HG02981 (cell line): ENCODE data around the gene EXOC2.

Experiments
- ATAC-seq: cut with Tn5 transposase; IDR thresholded peaks from one replicate; pipeline ENCODE4 v1.9.1; 2021; ENCODE audit warnings: mild to moderate bottlenecking, moderate library complexity; ENCODE audit not compliant: unreplicated experiment

Gene EXOC2

DNA sequence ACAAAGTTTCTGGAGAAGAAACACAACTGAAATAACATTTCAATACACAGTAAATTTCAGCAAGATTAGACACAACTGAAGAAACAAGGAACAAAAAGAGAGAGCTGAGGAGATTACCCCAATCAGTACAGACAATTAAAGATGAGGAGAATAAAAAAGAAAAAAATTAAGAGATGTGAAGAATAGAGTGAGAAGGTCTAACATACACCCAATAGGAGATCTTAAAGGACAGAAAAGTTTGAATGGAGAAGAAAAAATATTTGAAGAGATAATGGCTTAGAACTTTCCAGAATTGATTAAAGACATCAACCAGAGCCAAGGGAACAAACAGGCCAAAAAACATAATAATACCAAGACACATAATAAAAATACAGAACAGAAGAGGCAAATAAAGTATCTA lies 152.4 kb downstream of the EXOC2 start:
- no peak for ATAC-seq

DNA sequence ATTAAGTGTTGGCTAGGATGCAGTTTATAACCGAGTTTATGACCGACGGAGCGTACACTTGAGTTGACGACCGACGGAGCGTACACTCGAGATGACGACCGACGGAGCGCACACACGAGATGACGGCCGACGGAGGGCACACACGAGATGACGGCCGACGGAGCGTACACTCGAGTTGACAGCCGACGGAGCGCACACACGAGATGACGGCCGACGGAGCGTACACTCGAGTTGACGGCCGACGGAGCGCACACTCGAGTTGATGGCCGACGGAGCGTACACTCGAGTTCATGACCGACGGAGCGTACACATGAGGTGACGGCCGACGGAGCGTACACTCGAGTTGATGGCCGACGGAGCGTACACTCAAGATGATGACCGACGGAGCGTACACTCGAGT lies 155.8 kb downstream of the EXOC2 start:
- ATAC-seq: no peak

GRCh38 chr6:530425-530824 lies 162.5 kb downstream of the EXOC2 start:
- no peak for ATAC-seq

- no peak for ATAC-seq
Measured at GRCh38 chr6:528989-529388, 163.9 kb downstream of the EXOC2 start.

DNA sequence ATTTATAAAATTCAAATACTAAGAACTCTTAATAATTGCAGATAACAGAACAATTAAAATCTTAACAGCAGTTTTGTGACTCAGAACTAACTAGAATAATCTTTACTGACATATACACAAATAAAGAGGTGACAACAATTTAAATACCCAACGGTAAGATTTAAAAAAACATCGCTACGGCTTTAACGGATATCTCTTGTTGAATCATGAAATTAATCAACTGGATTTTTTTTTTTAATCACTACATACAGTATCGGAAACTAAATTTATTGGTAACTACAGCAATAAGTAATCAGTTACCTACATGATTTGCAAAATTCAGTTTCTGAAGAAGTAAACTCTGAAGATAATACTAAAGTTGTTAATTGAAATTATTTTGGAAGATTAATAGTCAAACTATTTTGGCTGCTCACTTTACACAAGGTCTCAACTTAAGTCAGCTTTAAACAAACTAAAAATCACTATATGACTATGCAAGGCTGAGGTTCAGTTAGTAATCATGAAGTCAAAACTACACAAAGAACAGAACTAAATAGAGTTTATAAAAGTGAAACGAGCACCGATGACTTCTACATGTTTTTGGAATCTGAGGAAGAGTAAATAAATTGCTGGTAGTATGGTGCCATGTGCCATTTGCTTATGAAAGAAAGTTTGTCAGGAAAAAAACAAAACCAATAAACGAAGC lies 164.8 kb downstream of the EXOC2 start:
- no peak for ATAC-seq

DNA sequence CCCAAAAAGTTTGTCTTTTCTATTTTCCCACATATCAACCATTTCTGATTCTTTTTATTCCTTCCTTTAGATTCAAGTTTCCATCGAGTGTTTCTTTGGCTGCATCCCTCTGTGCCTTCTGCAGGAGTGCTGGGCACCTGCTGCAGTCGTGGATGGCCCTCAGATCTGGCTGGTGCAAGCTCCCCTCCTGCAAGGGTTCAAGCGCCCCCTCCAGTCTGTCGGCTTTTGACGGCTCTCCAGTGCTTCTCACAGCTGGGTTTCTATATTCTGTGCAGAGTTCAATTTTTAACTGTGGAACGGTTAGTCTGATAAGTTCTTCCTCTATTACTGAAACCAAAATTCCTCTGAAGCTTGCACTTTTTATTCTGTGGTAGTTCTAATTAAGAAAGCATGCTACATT lies 168.1 kb downstream of the EXOC2 start:
- no peak for ATAC-seq

DNA sequence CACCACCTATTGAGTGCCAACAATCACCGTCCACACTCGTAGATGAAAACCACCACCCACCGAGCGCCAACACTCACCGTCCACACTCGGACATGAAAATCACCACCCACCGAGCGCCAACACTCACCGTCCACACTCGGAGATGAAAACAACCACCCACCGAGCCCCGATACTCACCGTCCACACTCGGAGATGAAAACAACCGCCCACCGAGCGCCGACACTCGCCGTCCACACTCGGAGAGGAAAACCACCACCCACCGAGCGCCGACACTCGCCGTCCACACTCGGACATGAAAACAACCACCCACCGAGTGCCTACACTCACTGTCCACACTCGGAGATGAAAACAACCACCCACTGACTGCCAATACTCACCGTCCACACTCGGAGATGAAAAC lies 172.1 kb downstream of the EXOC2 start:
- no peak for ATAC-seq

DNA sequence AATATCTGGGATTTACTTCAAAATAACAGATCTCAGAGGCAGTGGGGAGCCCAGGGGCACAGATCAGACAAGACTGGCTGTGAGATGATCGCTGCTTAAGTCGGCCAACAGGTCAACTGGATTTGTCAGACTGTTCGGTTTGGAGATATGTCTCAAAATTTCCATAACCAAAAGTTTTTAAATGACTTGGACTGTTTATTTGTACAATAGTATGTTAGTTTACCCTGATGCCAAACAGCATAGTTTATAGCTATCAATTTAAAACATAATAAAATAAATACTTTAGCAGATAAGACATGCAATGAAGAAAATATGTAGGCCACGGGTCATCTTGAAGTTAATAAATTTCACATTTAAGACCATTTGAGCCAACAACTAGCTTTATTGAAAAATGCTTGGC lies 174.7 kb downstream of the EXOC2 start:
- ATAC-seq: no peak

- ATAC-seq: no peak
Measured at GRCh38 chr6:516213-516612, 176.7 kb downstream of the EXOC2 start.

- no peak for ATAC-seq
Measured at GRCh38 chr6:515267-515666, 177.7 kb downstream of the EXOC2 start.

DNA sequence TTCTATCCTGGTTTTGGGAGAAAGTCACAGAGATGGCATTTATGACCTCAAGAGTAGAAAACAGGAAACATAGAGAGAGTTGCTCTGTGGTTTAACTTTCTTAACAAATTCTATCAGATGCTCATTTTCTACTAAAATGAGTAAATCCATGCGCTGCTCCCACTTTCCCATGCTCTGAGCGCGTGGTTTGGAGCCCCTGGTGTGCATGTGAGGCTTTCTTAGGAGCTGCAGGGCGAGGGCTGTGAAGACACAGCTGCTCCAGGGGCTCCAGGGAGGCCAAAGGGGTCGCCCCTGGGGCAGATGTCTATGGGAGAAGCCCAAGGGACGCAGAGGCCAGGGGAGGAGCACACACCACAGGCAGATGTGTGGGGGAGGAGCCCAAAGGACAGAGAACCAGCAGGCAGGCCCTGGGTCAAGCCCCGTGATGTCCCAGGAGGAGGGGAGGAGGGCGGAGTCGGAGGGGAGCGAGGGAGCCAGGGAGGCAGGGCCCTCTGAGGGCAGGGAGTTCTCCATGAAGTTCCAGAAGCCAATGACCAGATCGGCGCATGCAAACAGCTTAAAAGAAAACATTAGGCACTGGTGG lies 178.5 kb downstream of the EXOC2 start:
- ATAC-seq: no peak

GRCh38 chr6:513961-514360 lies 179.0 kb downstream of the EXOC2 start:
- ATAC-seq: no peak

- ATAC-seq: no peak
Measured at GRCh38 chr6:513058-513457, 179.9 kb downstream of the EXOC2 start.

DNA sequence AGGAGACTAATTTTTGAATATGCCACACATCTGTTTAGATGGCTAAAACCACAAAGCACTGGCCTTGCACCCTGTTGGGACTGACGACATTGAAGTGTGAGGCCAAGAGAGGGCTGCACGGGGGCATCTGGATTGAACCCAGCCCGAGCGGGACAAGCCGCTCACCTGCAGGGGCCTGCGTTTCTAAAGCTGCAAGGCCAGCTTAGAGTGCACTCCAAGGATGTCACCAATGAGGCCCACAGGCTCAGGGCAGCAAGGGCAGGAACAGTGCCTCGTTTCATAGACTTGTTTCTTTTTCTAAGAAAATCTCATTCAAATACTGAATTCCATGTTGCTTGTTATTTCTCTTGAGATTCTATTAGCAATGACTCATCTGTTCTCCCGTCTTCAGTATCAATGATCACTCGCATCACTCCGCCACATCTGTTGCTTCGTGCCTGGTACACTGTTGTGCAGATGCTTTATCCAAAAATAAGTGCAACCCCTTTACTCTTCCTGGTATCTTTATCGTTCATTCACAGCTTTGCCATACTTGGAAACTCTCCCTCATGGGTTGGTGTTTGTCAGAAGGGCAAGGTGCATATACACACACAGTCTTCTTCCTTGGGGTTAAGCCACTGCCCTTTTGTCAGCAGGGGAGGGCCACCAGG lies 181.3 kb downstream of the EXOC2 start:
- no peak for ATAC-seq

DNA sequence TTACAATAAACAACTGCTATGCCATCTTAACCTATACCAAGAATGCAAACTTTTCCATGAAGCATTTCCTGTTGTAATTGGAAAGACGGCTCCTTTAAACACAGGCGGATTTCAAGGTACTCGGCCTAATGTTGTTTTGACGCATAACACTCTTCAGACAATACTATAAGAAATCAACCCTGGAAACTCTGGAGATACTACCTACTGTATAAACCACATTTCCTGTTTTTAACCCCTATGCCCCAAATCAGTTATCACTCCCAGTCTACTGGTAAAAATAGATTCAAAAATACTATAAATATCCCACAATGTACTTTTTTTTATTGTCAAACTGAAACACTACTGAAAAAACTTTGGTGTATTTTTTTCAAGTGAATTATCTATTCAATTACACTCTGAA lies 183.3 kb downstream of the EXOC2 start:
- ATAC-seq: no peak

DNA sequence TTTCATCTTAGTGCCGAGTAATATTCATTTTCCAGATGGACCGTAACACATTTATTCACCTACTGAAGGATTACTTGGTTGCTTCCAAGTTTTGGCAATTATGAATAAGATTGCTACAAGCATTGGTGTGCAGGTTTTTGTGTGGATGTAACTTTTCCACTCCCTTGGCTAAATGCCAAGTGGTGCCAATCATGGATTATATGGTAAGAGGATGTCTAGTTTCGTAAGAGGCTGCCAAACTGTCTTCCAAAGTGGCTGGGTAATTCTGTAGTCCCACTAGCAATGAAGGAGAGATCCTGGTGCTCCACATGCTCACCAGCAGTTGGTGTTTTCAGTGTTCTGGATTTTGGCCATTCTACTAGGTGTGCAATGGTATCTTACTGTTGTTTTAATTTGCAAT lies 184.3 kb downstream of the EXOC2 start:
- no peak for ATAC-seq

DNA sequence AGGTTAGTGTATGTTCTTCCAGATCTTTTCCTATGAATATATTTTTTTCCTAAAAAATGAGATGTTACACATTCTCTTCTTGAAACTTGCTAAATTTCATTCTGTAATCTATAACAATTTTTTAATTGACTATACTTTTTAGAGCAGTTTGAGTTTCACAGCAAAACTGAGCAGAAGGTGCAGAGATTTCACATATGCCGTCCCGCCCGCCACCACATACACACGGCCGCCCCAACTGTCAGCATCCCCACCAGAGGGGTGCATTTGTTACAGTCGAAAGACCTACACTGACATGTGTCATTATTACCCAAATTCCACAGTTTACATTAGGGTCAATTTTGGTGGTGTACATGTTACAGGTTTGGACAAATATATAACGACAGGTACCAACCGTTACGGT lies 184.9 kb downstream of the EXOC2 start:
- no peak for ATAC-seq

DNA sequence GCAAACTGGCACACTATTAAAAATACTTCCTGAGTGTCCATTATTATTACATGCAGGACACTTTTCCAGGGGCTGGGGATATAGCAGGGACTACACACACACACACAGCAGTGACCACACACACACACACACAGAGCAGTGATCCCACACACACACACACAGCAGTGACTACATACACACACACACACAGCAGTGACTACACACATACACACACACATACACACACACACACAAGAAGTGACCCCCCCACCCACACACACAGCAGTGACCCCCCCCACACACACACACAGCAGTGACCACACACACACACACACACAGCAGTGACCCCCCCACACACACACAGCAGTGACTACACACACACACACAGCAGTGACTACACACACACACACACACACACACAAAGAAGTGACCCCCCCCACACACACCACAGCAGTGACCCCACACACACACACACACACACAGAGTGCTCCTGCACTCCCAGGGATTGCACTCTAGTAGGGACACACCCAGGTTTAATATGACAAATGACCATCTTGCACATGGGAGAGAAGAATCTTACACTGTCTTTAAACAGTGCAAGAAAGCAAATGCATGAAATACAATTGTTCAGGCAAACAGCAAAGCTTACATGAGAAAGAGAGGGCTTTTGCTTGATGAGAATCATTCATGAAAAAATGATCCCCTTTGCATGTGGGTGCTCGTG lies 185.9 kb downstream of the EXOC2 start:
- no peak for ATAC-seq

DNA sequence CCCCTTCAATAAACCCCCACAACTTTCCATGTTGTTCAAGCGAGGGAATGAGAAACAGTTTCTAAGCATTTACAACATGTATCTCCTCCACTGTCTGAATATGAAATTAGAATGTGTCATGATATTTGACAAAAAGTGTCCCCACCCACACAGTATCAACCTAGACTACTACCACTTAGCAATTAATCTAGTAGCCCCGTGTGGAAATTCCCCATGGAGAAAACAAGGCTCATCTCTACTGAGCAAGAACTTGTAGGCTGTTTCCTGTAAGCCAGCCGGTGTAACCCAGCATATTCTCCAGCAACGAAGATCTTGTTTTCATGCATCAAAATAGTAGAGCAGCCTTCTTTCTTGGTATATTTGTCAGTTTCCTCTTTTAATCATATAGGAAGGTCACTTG lies 186.4 kb downstream of the EXOC2 start:
- ATAC-seq: no peak

DNA sequence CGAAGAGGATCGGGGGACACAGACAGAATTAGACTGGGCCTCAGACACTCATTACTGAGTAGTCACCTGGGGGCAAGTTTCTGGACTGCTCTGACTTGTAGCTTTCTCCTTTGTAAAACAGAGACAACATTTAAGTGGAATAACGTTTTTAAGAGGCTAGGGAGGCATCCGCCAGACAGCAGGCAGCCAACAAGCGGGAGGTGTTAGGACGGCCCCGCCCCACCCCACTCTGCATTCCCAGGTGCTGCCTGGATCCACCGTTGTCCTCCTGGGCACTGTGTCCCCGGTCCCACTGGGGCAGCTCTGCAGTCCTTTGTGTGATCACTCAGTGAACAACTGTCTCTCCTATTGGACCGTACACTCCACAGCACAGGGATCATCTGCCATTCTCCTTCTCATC lies 187.6 kb downstream of the EXOC2 start:
- no peak for ATAC-seq

- ATAC-seq: no peak
Measured at GRCh38 chr6:504446-504980, 188.4 kb downstream of the EXOC2 start.
